ENCODE results near the gene BFSP2.

The BFSP2 gene

DNA sequence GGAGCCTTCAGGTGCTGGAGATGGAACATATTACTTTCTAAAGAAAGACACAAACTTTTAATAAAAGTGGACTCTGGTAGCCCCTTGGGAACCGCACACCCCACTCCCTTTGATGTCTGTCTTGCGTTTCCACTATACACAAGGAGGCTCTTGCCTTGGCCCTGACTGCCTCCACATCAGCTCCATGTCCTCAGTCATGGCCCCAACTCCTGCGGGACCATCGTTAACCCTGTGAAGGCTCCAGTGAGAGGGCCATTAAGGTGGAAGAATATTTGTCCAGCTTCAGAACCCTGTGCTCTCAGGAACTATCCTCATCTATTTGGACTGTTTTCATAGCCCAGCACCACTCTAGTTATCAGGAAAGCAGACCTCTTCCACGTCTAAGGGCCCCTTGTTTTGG lies 16.1 kb upstream of the BFSP2 start:
- FAIRE-seq: no peak

DNA sequence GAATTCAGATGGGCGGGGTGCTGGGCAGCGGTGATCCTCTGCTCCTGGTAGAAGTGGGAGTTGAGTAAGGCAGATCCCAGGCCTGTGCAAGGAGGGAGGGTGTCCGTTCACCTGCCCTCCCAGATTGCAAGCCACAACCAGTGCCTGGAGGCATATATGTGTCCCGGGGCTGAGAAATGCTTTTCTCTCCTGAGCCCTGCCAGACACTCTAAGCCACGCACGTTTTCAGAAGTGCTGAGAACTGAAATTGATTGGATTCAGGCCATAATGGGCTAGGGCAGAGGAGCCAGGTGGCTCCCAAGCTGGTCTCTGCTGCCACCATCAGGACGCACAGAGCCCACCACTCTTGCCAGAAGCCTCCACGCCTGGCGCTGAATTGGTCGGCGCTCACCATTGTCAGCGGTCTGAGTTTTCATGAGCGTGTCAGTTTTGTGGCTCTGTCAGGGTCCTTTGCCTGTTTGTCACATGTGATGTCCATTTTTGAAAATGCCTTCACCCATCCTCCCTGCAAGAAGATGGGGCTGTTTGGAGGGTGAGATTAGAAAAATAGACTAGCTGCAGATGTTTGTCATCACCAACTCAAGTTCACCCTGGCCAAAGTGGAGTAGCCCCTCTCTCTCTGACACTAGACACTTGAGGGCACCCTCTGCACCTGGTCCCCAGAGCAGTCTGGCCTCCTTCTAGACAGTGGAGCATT lies 15.4 kb upstream of the BFSP2 start:
- FAIRE-seq: peak; percentile 21

DNA sequence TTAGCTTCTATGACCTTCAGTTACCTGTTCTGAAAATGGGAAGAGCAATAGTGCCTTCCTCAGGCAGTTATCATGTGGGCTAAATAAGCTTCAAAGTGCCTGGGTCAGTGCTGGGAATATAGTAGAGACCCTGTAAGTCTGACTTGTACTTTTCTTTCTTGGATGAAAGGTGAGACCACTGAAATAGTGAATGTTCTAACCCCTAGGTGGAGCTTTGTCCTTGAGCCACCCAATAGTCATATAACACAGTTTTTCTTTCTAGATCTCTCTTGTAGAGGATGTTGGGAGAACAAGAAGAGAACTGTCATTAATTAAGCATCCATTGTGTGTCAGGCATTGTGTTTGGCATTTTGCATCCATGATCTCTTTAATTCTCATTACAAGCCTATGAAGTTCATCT lies 13.0 kb upstream of the BFSP2 start:
- FAIRE-seq: no peak

DNA sequence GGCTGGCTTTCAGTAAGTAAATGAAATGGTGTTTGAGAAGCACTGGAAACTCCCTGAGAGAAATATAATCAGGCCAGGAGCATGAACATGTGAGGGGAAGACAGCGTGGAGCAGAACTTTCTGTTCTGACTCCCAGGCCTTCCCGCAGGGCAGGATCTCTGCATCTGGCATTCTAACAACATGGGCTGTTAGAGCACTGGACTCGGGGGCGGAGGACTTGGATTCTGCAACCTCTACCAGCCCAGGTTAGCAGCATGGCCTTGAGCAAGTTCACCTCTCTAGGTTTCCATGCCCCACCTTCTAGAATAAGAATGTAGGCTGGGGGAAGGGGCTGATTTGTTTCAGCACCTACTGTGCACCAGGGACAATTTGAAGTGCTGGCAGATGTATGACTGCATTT lies 12.5 kb upstream of the BFSP2 start:
- FAIRE-seq: no peak

DNA sequence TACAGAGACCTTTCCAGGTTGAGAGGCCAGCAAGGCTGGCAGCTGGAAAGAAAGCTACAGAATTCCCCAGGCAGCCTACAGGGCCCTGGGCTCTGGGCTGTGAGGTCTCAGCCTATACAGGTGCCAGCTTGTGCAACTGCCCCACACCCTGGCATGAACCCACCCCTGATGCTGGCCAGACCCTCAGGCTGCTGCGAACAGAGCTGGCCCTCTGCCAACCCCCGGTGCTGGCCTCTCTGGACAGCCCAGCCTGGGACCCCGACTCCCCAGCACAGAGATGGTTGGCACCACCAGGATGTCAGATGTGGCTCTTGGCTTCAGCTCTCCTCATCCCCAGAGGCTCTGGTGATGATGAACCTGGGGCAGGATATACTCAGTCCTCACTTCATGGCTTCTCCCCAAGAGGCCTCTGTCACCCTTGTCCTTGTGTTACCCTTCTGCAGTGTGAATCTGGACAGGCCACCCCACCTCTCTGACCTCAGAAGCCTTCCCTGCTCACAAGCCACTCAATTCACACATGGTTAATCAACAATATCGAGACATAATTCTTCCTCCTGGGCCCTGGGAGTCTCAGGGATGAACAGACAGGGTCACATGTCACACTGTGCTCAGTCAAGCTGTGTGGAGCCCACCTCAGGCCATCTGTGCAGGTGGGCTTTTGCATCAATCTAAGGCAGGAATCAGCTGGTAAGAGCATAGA lies 11.0 kb upstream of the BFSP2 start:
- no peak for FAIRE-seq

DNA sequence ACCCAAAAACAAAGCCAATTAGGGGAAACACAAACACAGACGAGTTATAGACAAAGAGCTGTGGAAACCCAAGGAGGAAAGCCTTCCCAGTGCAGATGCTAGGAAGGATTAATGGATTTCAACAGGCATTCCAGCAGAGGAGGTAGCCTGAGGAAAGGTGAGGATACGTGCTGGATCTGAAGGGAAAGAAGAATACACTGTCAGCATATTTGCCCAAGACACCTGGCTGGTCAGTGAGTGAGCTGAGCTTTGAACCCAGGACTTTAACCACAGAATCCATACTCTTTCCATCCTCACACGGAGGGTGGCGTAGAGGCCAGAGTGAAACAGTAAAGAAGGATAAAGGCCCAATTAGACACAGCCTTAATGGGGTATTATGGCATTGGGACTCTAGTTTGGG lies 9.1 kb upstream of the BFSP2 start:
- FAIRE-seq: no peak

DNA sequence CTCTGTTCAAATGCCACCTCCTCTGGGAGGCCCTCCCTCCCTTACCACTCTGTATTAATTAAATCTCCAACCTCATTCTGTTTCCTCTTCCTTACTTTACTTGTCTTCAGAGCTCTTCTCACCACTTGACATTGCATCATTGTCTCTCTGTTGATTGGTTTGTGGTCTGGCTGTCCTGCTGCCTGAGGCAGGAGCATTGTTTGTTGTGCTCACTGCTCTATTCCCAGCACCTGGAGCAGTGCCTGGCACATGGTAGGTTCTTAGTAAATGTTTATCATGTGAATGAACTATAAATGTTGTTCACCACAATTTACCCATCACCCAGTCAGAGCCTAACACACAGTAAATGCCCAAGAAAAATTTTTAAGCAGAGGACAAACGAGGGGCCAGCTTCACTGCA lies 6.7 kb upstream of the BFSP2 start:
- no peak for FAIRE-seq

DNA sequence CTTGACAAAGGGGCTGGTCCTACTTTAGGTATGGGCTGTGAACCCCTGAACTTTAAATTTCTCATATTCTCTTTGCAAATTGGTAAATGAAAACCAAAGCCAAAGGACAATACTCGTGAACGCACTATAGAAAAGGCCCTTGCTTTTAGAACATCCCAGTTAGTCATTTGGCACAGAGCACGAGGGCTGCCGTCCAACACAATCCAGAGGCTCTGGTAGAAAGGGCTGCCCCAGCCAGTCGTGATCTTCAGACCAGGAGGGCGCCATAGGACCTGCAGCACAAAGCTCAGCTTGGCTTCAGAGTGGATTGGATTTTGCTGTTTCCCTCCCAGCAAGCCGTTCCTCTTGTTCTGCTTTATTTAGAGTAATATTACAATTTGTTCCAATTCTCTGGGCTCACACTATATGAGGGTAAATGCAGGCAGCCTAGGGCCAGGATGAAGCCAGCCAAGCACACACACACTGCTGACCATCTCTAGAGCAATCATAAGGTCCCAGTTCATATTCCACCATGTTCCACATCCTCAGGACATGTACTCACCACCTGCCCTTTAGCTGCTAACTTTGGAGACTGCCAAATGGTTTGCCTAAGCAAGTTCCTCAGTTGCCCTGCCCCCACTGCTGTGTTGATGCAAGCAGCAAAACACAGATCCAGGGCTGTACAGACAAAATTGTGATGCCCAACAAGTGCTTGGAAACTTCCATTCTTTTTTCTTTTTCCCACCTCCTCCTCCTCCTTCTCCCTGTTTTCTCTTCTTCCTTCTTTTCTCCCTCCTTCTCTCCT lies 6.0 kb upstream of the BFSP2 start:
- no peak for FAIRE-seq

DNA sequence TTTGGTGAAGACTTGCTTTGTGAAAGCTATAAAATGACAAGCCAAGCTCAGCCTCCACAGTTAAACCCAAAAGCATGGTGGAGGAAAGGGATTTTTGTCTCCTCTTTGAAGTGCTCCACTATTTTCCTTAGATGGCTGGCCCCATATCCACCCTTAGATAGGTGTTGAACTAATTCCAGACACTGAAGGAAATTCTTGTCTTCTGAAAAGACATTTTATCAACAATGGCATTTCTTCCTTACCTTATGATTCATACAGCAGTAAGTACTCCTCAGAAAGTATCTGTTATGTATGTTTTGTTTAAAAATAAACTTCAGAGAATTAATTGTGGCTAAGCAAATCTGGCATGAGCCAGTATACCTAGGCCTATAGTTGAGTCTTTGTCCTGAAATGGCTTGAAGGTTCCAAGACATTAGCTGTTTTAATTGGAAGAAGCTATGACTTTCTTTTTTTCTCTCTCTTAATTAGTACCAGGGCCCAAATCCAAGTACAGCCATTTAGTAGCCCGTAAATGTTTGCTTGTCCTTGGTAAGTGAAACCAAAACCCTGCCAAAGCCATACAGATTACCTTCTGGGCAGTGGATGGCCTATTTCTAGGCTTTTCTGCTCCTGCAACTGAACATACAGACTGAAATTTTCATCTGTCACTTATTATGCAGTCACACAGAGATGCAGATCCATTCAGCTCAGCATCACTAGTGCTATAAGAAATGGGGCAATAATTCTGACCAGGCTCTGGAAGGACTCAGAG lies 5.1 kb upstream of the BFSP2 start:
- FAIRE-seq: no peak

DNA sequence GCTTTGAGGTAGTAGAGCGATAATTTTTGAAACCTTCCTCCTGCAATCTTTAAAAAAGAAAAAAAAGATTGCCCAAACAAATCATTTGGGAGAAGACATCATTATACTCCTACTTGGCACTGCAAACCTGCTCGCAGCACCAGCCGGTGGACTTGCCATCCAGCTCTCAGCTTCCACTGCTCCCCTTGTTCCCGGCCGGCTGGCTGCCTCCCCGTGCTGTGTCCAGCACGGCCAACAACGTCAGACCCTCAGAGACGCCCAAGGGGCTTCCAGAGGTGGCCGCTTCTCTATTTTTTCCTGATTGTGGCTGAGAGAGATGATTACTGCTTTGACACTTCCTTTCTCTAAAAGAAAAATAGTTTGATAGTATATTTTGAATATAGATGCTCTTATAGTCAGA lies 3.0 kb upstream of the BFSP2 start:
- no peak for FAIRE-seq

DNA sequence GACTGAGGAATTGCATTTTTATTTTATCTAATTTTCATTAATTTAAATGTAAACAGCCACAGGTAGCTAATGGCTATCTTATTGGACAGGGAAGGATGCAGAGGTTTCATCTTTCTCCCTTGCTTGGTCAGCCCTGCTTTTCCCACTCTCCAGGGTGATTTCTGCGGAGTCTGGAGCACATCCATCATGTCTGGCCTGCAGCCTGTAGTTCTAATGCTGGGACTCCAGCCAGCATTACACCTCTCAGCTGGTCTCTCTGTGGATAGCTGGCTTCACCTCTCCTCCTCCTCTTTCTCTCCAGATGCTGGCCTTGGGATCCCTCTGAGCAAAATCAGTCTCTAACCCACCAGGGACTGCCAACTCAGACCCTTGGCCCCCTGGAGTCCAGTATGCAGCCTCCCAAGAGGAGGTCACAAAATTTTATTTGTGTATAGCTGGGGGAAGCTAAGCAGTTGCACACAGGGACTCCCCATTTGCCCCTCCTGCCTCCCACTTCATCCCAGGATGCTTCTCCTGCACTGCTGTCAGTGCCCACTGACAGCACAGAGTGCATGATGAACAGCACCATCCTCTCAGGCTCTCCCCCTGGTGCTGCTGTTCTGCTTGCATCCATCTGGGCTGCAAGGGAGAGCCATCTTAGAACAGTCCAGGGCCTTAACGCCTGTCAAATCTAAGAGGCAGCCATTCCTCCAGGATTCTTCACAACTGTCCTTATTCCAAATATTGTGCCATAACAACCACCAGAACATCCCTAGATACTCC lies 1.7 kb downstream of the BFSP2 start:
- no peak for FAIRE-seq

DNA sequence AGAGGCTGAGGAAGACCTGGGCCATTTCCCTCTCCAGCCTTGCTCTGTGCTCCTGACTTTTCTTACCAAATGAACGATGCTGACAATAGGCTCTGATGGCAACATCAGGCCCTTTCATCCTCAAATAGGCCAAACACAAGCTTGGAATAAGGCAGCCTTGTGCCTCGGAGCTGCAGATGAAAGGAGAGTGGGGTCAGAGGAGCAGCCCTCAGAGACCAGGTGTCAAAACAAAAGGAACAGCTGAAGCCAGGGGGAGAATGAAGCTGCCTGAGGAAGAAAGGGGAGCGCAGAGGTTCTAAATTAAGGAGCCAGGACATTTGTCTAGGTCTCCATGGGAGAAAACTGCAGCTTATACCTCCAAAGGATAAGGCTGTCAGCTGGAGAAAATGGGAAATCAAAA lies 5.1 kb downstream of the BFSP2 start:
- FAIRE-seq: no peak

DNA sequence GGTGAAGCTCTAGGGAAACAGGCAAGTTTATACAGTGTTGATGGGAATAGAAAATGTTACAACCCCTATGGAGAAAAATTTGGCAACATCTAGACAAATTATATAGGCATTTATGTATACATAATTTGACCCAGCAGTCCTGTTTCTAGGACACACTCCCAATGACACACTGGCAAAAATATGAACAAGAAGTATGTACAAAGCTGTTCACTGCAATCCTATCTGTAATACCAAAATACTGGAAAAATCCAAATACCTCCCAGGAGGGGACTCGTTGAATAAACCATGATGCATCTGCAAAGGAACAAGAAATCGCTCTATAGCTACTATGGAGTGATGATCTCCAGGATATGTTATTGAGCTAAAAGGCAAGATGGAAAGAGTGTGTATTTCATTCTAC lies 8.5 kb downstream of the BFSP2 start:
- no peak for FAIRE-seq

DNA sequence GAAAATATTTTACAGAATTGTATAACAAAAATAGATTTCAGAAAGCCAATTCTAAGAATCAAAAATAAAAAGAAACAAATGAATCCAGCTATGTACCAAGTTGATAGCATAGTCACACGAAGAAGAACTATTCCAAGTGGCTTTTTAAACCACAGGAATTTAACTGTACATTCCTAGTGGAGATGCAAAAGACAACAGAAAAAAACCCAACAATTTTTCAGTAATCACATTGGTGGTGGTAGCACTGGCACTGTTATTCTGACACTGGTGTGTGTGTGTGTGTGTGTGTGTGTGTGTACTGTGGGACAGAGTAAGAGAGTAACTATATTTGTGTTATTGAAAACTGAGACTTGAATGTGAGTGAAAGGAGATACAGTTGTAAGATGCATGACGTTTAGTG lies 9.1 kb downstream of the BFSP2 start:
- no peak for FAIRE-seq

DNA sequence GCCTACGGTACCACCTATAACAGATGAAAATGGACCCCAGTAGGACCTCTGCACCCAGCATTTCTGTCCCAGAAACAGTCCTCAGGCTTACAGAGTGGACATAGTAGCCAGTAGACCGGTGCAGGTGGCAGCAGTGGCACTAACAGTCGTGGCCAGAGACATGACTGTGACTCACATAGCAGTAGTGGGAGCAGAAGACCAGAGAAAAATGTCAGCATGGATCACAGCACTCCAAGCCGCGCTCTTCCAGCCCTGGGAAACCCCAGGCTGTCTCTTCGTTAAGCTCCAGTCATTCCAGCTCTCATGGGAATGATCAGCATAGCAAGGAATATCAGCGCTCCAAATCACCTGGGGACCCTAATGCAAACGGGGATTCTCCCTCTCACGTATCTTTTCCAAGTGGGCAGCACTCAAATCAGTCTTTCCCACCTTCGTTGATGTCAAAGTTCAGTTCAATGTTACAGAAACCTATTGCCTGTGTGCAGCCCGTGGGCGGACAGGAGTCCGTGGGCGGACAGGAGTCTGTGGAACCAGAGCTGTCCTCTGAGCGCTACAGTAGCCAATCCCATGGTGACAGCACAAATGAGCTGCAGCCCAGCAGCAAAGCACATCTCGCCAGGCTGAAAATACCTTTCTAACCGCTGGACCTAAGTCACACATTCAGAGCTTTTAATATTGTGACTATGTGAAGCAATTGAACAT lies 10.5 kb downstream of the BFSP2 start:
- FAIRE-seq: no peak

DNA sequence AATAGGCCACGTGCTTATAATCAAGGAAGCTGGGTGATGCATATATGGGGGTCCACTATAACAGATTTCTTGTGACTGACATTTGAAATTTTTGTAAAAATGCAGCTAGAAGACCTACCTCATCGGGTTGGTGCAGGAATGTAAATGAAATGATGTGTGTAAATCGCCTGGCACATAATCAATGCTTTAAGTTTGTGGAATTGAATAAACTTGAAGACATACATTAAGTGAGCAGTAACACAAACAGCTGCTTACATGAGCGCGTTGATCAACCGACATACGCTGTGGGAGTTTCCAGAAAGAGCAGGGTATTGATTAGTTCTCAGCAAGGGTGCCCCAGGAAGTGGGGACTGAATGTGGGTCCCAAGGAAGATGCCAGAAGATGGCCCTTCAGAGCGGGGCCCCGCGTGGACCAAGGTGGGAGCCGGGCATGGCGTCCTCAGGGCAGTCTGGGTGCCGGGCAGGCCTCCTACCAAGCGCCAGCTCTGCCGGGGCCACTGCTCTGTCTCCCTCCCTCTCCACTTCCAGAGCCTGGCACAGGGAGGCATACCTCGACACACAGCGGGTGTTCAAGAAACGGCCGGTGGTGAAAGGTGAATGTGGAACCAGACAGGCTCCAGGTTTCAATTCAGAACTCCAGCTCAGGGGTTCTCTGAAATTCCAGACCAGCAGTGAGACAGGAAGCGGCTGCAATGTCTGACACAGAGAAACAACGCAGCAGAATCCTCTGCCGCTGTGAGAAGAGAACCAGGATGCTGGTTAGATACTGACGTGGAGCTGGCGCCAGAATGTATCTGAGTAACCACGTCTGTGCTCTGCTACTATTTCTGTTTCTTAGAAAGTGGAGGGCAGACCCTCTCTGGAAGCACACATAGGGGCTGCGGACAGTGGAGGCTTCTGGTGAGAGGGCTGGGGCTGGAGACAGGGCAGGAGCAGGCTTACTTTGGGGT lies 12.6 kb downstream of the BFSP2 start:
- FAIRE-seq: no peak

DNA sequence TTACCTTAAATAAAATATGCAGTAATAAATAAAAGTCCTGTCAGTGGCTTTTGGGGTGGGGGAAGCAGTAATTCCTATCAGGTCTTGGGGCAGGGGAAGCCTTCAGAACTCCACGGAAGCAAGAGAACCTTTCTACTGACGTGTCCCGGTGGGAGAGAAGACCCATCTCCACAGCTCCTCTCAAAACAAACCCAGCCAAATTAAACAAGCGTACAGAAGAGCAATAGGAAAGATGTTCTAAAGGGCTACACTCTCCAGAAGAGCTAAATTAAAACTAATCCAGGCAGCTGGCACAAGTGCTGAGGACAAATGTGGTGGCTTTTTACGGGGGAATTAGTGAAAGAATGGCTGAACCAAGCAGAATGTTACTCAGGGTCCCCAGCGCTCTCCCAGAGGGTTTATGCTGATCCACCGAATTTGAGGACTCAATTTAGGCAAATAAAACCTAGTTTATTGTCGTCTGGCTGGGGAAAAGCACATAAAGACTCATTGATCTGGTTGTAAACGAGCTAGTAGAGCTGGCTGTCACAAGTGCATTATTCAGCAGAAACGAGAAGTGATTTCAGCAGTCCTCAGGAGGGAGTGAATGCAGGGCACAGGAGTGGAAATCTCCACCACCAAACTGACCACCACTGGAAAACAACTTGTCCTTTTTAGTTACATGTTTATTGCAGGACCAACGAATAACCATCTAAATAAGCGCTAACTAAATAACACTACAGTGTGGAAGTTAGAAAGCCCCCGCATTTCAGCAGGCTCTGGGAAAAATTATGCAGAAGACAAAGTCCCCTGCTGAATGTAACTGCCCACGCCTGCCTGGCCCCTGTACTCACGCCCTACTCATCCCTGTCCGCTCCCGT lies 13.5 kb downstream of the BFSP2 start:
- no peak for FAIRE-seq

DNA sequence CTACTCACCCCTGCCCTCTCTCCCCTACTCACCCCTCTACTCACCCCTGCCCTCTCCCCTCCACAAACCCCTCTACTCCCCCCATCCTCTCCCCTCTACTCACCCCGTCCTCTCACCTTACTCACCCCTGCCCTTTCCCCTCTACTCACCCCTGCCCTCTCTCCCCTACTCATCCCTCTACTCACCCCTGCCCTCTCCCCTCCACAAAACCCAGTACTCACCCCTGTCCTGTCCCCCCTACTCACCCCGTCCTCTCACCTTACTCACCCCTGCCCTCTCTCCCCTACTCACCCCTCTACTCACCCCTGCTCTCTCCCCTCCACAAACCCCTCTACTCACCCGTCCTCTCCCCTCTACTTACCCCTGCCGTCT lies 14.2 kb downstream of the BFSP2 start:
- no peak for FAIRE-seq

DNA sequence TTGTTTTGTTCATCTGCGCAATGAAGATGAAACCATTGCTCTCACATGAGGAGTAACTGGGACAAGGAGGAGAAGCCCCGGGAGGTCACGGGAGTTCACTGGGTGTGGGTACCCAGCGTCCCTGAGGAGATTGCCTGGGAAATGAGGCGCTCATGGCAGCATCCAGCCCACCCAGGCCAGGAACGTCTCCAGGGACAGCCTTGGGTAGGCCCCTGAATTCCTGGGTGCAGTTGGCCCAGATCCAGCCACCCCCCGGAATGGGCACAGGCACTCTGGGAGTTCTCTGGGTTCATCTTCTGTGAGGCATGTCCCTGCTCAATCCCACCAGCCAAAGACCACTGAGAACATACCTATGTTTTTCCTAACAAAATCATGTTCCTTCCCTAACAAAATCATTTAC lies 18.5 kb downstream of the BFSP2 start:
- FAIRE-seq: no peak
